DOHH2 (cell line): ENCODE data around the gene VPS41.

Experiments used
- H3F3A ChIP-seq: fragments of 200-600 bp; sonication (generic), shearing (Covaris generic); 2 replicates; pipeline ENCODE4 v1.6.0; 2016; ENCODE audit warnings: antibody characterized with exemption, mild to moderate bottlenecking; ENCODE audit not compliant: control insufficient read depth, insufficient read depth
- H3K27ac ChIP-seq: fragments of 200-600 bp; sonication (generic); 2 replicates; pipeline ENCODE4 v1.5.1; 2014; ENCODE audit warnings: low read depth, mild to moderate bottlenecking, low read length, moderate library complexity
- H3K27me3 ChIP-seq: fragments of 200-600 bp; sonication (generic); 2 replicates; pipeline ENCODE4 v1.6.1; 2014; ENCODE audit warnings: mild to moderate bottlenecking, low read length, mixed read lengths; ENCODE audit not compliant: control insufficient read depth
- H3K36me3 ChIP-seq: fragments of 200-600 bp; sonication (generic); 2 replicates; pipeline ENCODE4 v1.6.1; 2014; ENCODE audit warnings: mild to moderate bottlenecking, low read length, moderate library complexity, mixed read lengths; ENCODE audit not compliant: control insufficient read depth
- H3K4me1 ChIP-seq: fragments of 200-600 bp; sonication (generic); 2 replicates; pipeline ENCODE4 v1.6.1; 2014; ENCODE audit warnings: mild to moderate bottlenecking, low read length, mixed read lengths; ENCODE audit not compliant: control insufficient read depth
- H3K4me2 ChIP-seq: fragments of 200-600 bp; sonication (generic); 2 replicates; pipeline ENCODE4 v1.6.0; 2014; ENCODE audit warnings: mild to moderate bottlenecking, low read length, moderate library complexity
- H3K4me3 ChIP-seq: fragments of 200-600 bp; sonication (generic); 2 replicates; pipeline ENCODE4 v1.5.1; 2014; ENCODE audit warnings: mild to moderate bottlenecking, low read length, mixed read lengths
- H3K79me2 ChIP-seq: fragments of 200-600 bp; sonication (generic); 2 replicates; pipeline ENCODE4 v1.6.1; 2014; ENCODE audit warnings: mild to moderate bottlenecking, low read length, mixed read lengths; ENCODE audit not compliant: control insufficient read depth
- H3K9me2 ChIP-seq: fragments of 200-600 bp; sonication (generic); replicated peaks from 2 replicates; pipeline ENCODE4 v1.6.1; 2014; ENCODE audit warnings: mild to moderate bottlenecking, low read length, mixed read lengths; ENCODE audit not compliant: control insufficient read depth
- H3K9me3 ChIP-seq: fragments of 200-600 bp; sonication (generic); 2 replicates; pipeline ENCODE4 v1.6.1; 2014; ENCODE audit warnings: antibody characterized with exemption, low read length, mixed read lengths; ENCODE audit not compliant: control insufficient read depth, insufficient read depth
- H4K20me1 ChIP-seq: fragments of 200-600 bp; sonication (generic); 2 replicates; pipeline ENCODE4 v1.6.0; 2014; ENCODE audit warnings: low read depth, mild to moderate bottlenecking, antibody characterized with exemption, low read length, moderate library complexity; ENCODE audit not compliant: control insufficient read depth, insufficient read depth
- EZH2phosphoT487 ChIP-seq: fragments of 200-600 bp; sonication (generic); IDR thresholded peaks from 2 replicates; pipeline ENCODE4 v1.6.1; 2017; ENCODE audit warnings: borderline replicate concordance, mild to moderate bottlenecking, antibody characterized with exemption, low read length, moderate library complexity, mixed read lengths
- TF ChIP-seq, protein P1 (sequence below): fragments of 200-600 bp; sonication (generic); IDR thresholded peaks from one replicate; pipeline ENCODE4 v1.5.1; 2014; ENCODE audit warnings: antibody characterized with exemption, mild to moderate bottlenecking, low read depth, low read length; ENCODE audit not compliant: poor library complexity, severe bottlenecking

Gene VPS41

GRCh38 chr7:38886265-38886664, 22.7 kb downstream of the VPS41 start:
- H3K27ac ChIP-seq = no peak overlapping the region
- no peaks in the 10 kb centered on the region for H3K4me1 ChIP-seq
- H3K9me3 ChIP-seq = no peaks in the 10 kb centered on the region
- H3K79me2 ChIP-seq = peaks cover 4% of the 10 kb centered on the region; the same call in 1 of the 2 replicates
- TF ChIP-seq, protein P1, sequence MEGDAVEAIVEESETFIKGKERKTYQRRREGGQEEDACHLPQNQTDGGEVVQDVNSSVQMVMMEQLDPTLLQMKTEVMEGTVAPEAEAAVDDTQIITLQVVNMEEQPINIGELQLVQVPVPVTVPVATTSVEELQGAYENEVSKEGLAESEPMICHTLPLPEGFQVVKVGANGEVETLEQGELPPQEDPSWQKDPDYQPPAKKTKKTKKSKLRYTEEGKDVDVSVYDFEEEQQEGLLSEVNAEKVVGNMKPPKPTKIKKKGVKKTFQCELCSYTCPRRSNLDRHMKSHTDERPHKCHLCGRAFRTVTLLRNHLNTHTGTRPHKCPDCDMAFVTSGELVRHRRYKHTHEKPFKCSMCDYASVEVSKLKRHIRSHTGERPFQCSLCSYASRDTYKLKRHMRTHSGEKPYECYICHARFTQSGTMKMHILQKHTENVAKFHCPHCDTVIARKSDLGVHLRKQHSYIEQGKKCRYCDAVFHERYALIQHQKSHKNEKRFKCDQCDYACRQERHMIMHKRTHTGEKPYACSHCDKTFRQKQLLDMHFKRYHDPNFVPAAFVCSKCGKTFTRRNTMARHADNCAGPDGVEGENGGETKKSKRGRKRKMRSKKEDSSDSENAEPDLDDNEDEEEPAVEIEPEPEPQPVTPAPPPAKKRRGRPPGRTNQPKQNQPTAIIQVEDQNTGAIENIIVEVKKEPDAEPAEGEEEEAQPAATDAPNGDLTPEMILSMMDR = no peak
- TF ChIP-seq EZH2phosphoT487 = no peak
- no peak overlapping the region for H3K4me2 ChIP-seq
- H3K4me3 ChIP-seq = no peak overlapping the region
- no peaks in the 10 kb centered on the region for H4K20me1 ChIP-seq
- peaks cover 4% of the 10 kb centered on the region; the same call in 1 of the 2 replicates for H3K36me3 ChIP-seq
- no peaks in the 10 kb centered on the region for H3K9me2 ChIP-seq
- no peaks in the 10 kb centered on the region for H3F3A ChIP-seq
- H3K27me3 ChIP-seq = no peaks in the 10 kb centered on the region

DNA sequence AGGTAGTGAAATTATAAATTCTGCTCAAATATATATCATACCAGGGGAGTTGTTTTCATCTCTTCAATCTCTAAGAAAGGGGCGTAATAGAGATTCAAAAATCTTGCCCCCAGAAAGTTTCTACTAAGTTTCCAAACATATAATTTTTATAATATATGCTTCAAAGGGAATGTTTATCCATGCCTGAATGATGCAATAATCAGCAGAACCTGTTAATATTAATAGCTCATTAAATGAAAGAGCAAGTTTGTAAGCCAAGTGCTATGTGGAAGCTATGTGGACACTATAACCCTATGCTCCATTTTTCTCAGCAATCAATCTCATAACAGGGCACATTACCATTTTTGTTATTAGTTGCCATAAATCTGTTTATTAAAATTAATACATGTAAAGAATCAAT, 25.3 kb downstream of the VPS41 start:
- H3K4me3 ChIP-seq = no peak overlapping the region
- no peaks in the 10 kb centered on the region for H4K20me1 ChIP-seq
- no peak overlapping the region for H3K27ac ChIP-seq
- H3K27me3 ChIP-seq = no peaks in the 10 kb centered on the region
- peaks cover 19% of the 10 kb centered on the region for H3K4me1 ChIP-seq
- peaks cover 12% of the 10 kb centered on the region for H3K79me2 ChIP-seq
- H3K4me2 ChIP-seq = no peak overlapping the region
- TF ChIP-seq, protein P1 = no peak
- H3F3A ChIP-seq = peaks cover 9% of the 10 kb centered on the region
- no peaks in the 10 kb centered on the region for H3K9me2 ChIP-seq
- H3K36me3 ChIP-seq = peaks cover 4% of the 10 kb centered on the region
- H3K9me3 ChIP-seq = no peaks in the 10 kb centered on the region

DNA sequence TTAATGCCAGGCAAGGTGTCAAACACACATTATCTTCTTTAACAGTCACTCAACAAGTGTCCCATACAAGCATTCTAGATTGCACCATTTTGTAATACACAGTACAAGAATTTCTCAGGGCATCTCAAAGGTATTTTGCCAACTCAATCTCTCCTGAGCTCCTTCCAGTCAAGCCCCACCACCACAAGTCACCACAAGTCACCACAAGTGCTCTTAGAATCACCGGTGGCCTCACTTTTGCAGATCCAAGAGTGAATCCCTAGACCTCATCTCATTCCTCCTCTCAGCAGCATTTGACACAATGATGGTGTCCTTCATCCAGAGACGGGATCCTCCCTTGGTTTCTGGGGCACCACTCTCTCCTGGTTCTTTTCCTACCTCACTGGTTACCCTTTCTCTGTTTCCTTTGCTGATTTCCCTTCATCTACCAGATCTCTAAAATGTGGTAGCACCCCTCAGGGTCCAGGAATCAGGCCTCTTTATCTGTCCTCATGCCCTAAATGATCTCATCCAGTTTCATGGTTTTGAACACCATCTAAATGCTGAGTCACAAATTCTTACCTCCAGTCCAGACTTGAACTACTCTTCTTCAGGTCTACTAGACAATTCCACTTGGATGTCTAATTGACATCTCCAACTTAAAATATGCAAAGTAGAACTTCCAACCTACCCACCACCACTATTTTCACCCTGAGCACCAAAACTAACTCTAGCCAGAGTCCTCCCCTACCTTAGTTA, 26.9 kb downstream of the VPS41 start:
- Histone ChIP-seq H3K4me1 (peaks cover 31% of the 10 kb centered on the region), H4K20me1 (no peaks in the 10 kb centered on the region), H3K27ac (no peak overlapping the region), H3K36me3 (peaks cover 4% of the 10 kb centered on the region), H3K9me3 (no peaks in the 10 kb centered on the region), H3K9me2 (no peaks in the 10 kb centered on the region), H3K27me3 (no peaks in the 10 kb centered on the region), H3K4me3 (no peak overlapping the region), H3K79me2 (peaks cover 23% of the 10 kb centered on the region), H3K4me2 (no peak overlapping the region), H3F3A (peaks cover 9% of the 10 kb centered on the region)
- TF ChIP-seq, protein P1 = no peak
- no peak for TF ChIP-seq EZH2phosphoT487
